Activated CD8-positive, alpha-beta memory T cell treated with anti-CD3 and anti-CD28 coated beads for 24 hours (primary cell): ENCODE results near the gene RXRA.
A peak's percentile ranks its signal among the peaks of the same experiment; 100 is the strongest.

Experiments
- DNase-seq: peaks from one replicate; pipeline ENCODE4 v3.0.0-alpha.2; 2020

Gene RXRA

GRCh38 chr9:134339183-134339806 is 13.0 kb downstream of the RXRA start:
- DNase-seq, result no peak

GRCh38 chr9:134340475-134341160 is 14.4 kb downstream of the RXRA start:
- no peak for DNase-seq

- DNase-seq, result no peak
Measured at GRCh38 chr9:134341306-134341705, 15.1 kb downstream of the RXRA start.

GRCh38 chr9:134341929-134342745 is 15.9 kb downstream of the RXRA start:
- DNase-seq, result no peak

GRCh38 chr9:134342746-134343115 is 16.5 kb downstream of the RXRA start:
- DNase-seq, result no peak

- DNase-seq, result no peak
Measured at GRCh38 chr9:134343637-134344036, 17.4 kb downstream of the RXRA start.

- peak; percentile 77 for DNase-seq
Measured at GRCh38 chr9:134344068-134344799, 18.0 kb downstream of the RXRA start.

GRCh38 chr9:134344800-134345310 is 18.6 kb downstream of the RXRA start:
- DNase-seq, result no peak

- no peak for DNase-seq
Measured at GRCh38 chr9:134345737-134346136, 19.5 kb downstream of the RXRA start.

- DNase-seq, result no peak
Measured at GRCh38 chr9:134346151-134346550, 19.9 kb downstream of the RXRA start.

- DNase-seq, result no peak
Measured at GRCh38 chr9:134346840-134347583, 20.8 kb downstream of the RXRA start.

GRCh38 chr9:134347996-134348395 is 21.7 kb downstream of the RXRA start:
- no peak for DNase-seq

GRCh38 chr9:134348404-134349155 is 22.3 kb downstream of the RXRA start:
- DNase-seq, result no peak

- no peak for DNase-seq
Measured at GRCh38 chr9:134349936-134350335, 23.7 kb downstream of the RXRA start.

GRCh38 chr9:134350416-134350994 is 24.2 kb downstream of the RXRA start:
- DNase-seq, result no peak

- no peak for DNase-seq
Measured at GRCh38 chr9:134351606-134352176, 25.4 kb downstream of the RXRA start.

- no peak for DNase-seq
Measured at GRCh38 chr9:134352247-134352933, 26.1 kb downstream of the RXRA start.

- no peak for DNase-seq
Measured at GRCh38 chr9:134353539-134353938, 27.3 kb downstream of the RXRA start.

GRCh38 chr9:134355158-134355557 is 28.9 kb downstream of the RXRA start:
- no peak for DNase-seq
